Ascending aorta (tissue), 2 donors: Measurements from ENCODE around the gene TSPAN4. TPM values are rescaled to one million over a fixed set of nuclear protein-coding genes. Genes with fewer than 3 reads are reported as not detected.

Experiments used
- DNase-seq, 2 donors: peaks; one replicate each; pipeline ENCODE4 v3.0.0-alpha.2; 2019; ENCODE audit warnings: low spot score in 2 of 2
- H3K27ac ChIP-seq, 2 donors: fragments of 200-600 bp; sonication (generic); one replicate each; pipeline ENCODE4 v1.5.1; 2016 to 2017; ENCODE audit warnings: mild to moderate bottlenecking in 1 of 2
- H3K27me3 ChIP-seq: fragments of 200-600 bp; sonication (generic); one replicate; pipeline ENCODE4 v1.5.1; 2017
- H3K36me3 ChIP-seq, 2 donors: fragments of 200-600 bp; sonication (generic); one replicate each; pipeline ENCODE4 v1.5.1; 2016
- H3K4me1 ChIP-seq, 2 donors: fragments of 200-600 bp; sonication (generic); one replicate each; pipeline ENCODE4 v1.5.1; 2016 to 2017; ENCODE audit warnings: mild to moderate bottlenecking in 1 of 2
- H3K4me3 ChIP-seq, 2 donors: fragments of 200-600 bp; sonication (generic); one replicate each; pipeline ENCODE4 v1.5.1; 2016 to 2017; ENCODE audit warnings: mild to moderate bottlenecking in 1 of 2
- H3K9me3 ChIP-seq, 2 donors: fragments of 200-600 bp; sonication (generic); one replicate each; pipeline ENCODE4 v1.5.1; 2016
- intact Hi-C: fragments of 100-400 bp; cut with DNase I; formaldehyde crosslinking; loops from one replicate; pipeline ENCODE4 v1.15.1; 2023
- total RNA-seq: library from RNA; depleted of rRNA; stranded (reverse); fragments of >200 nt; gene quantifications from one replicate; pipeline ENCODE4 v1.1.0, GENCODE V29; 2016
- TF ChIP-seq, protein P1 (sequence below), 3 experiments: fragments of 200-600 bp in 2 of 3; fragments of 450-650 bp in 1 of 3; sonication (generic) in 2 of 3; IDR thresholded peaks; one replicate each; pipeline ENCODE4 v1.5.1; 2016 to 2019; ENCODE audit warnings: antibody characterized with exemption in 3 of 3, mild to moderate bottlenecking in 1 of 3, moderate library complexity in 1 of 3

TSPAN4 gene
- total RNA-seq, 1 donor from 2014 or later = 252 TPM

DNA sequence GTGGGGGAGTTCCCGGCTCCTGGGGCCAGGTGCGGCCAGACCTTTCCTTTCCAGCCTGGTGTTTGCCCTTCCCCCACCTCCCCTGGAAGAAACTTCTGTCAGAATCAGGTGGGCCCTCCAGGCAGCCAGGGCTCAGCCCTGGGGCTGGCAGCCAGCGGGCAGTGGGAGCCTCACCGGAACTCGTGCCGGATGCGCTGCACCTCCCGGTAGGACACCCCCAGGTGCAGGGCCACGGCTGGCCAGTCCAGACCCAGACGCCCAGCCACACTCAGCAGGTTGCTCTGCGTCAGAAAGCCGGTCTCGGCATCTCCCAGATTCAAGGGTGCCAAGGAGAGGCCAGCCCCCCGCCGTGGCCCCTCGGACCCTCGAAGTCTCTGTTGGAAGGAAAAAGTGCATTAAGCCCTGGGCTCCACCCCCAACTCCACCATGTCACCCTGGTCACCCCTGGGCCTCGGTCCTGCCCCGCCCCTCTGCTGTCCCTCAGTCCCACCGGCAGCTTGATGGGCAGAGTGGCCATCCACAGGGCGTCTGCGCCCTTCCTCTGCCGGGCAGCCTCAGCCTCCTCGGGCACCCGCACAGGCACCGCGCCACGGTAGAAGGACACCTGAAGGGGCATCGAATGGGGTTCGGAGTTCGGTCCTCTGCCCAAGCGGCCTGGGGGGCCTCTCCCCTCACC is 42.9 kb upstream of the TSPAN4 start:
- H3K36me3 ChIP-seq = peaks cover 13 to 23% of the 10 kb centered on the region in 2 donors
- H3K4me1 ChIP-seq = peaks cover 23 to 28% of the 10 kb centered on the region in 2 donors
- no peak overlapping the region for H3K4me3 ChIP-seq
- DNase-seq = no peak
- no peaks in the 10 kb centered on the region for H3K27me3 ChIP-seq
- no peak overlapping the region for H3K27ac ChIP-seq
- no peaks in the 10 kb centered on the region for H3K9me3 ChIP-seq
- TF ChIP-seq, protein P1, sequence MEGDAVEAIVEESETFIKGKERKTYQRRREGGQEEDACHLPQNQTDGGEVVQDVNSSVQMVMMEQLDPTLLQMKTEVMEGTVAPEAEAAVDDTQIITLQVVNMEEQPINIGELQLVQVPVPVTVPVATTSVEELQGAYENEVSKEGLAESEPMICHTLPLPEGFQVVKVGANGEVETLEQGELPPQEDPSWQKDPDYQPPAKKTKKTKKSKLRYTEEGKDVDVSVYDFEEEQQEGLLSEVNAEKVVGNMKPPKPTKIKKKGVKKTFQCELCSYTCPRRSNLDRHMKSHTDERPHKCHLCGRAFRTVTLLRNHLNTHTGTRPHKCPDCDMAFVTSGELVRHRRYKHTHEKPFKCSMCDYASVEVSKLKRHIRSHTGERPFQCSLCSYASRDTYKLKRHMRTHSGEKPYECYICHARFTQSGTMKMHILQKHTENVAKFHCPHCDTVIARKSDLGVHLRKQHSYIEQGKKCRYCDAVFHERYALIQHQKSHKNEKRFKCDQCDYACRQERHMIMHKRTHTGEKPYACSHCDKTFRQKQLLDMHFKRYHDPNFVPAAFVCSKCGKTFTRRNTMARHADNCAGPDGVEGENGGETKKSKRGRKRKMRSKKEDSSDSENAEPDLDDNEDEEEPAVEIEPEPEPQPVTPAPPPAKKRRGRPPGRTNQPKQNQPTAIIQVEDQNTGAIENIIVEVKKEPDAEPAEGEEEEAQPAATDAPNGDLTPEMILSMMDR (IDR thresholded peaks at IDR 0.05) = no peak
- intact Hi-C loops = loop anchor here (5.0 kb wide), 1 partner anchor 52 kb away; the partner anchor contains the start of gene TALDO1

DNA sequence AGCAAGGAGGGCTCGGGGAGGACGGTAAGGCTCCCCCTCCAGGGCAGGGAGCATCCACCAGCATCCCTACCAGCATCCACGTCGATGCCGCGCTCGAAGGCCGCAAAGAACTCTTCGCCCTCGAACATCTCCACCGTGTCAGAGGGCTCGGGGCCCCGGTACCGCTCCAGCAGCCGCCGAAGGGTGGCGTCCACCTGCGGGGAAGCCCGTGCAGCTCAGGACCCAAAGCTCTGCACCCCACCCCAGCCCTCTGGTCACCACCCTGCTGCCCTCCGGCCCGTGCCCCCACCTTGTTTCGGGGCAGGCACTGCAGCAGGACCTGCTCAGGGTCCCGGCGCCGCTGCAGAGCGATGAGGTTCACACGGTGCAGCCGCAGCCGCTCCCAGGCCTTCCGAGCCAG is 42.2 kb upstream of the TSPAN4 start:
- Histone ChIP-seq H3K4me3 (no peak overlapping the region), H3K9me3 (no peaks in the 10 kb centered on the region), H3K36me3 (peaks cover 13 to 23% of the 10 kb centered on the region in 2 donors), H3K27ac (no peak overlapping the region), H3K4me1 (peaks cover 23 to 29% of the 10 kb centered on the region in 2 donors), H3K27me3 (no peaks in the 10 kb centered on the region)
- TF ChIP-seq, protein P1 (IDR thresholded peaks at IDR 0.05) = no peak
- no peak for DNase-seq
- intact Hi-C loops = no loop called here

- Histone ChIP-seq H3K27me3 (no peaks in the 10 kb centered on the region), H3K36me3 (peaks cover 13 to 23% of the 10 kb centered on the region in 2 donors), H3K9me3 (no peaks in the 10 kb centered on the region), H3K4me3 (no peak overlapping the region), H3K4me1 (peaks cover 23 to 28% of the 10 kb centered on the region in 2 donors), H3K27ac (no peak overlapping the region)
- intact Hi-C loops = no loop called here
- TF ChIP-seq, protein P1 (IDR thresholded peaks at IDR 0.05) = no peak
- DNase-seq = no peak
Observed at GRCh38 chr11:801097-801780, 41.4 kb upstream of the TSPAN4 start.

GRCh38 chr11:802018-802617 is 40.5 kb upstream of the TSPAN4 start:
- no peak for DNase-seq
- Histone ChIP-seq H3K9me3 (no peaks in the 10 kb centered on the region), H3K4me1 (peaks cover 15 to 19% of the 10 kb centered on the region in 2 donors), H3K4me3 (no peak overlapping the region), H3K36me3 (peaks cover 13 to 23% of the 10 kb centered on the region in 2 donors), H3K27me3 (no peaks in the 10 kb centered on the region), H3K27ac (no peak overlapping the region)
- intact Hi-C loops = no loop called here
- TF ChIP-seq, protein P1 (IDR thresholded peaks at IDR 0.05) = no peak

GRCh38 chr11:802693-803466 is 39.8 kb upstream of the TSPAN4 start:
- Histone ChIP-seq H3K4me3 (no peak overlapping the region), H3K27ac (no peak overlapping the region), H3K36me3 (peaks cover 13 to 23% of the 10 kb centered on the region in 2 donors), H3K27me3 (no peaks in the 10 kb centered on the region), H3K9me3 (no peaks in the 10 kb centered on the region), H3K4me1 (peaks cover 14 to 18% of the 10 kb centered on the region in 2 donors)
- TF ChIP-seq, protein P1 (IDR thresholded peaks at IDR 0.05) = no peak
- no peak for DNase-seq
- intact Hi-C loops = no loop called here
